H1 (cell line): ENCODE measurements around the gene RAMP1. TPM values are rescaled to one million over a fixed set of nuclear protein-coding genes. Genes with fewer than 3 reads are reported as not detected.

Experiments used
- CTCF ChIA-PET: fragments of 300-600 bp; sonication (Branson Sonifier 250); formaldehyde crosslinking; loops from one replicate; lab custom pipeline; 2021; ENCODE audit not compliant: partially characterized antibody; lab: Charles Lee
- POLR2A ChIA-PET: fragments of 300-600 bp; sonication (Branson Sonifier 250); formaldehyde crosslinking; loops from one replicate; lab custom pipeline; 2021; ENCODE audit warnings: inconsistent platforms; ENCODE audit not compliant: partially characterized antibody; lab: Charles Lee
- DNase-seq, 2 experiments: peaks; one replicate each; pipeline versions ENCODE4 v3.0.0 to v3.0.0-alpha.2; 2010 to 2022; ENCODE audit warnings: low spot score in 2 of 2, low read depth in 1 of 2, mixed read lengths in 1 of 2
- FAIRE-seq: peaks from 2 replicates; lab custom pipeline; 2011; peaks lifted over from hg19 to GRCh38; lab: Jason Lieb, UNC
- H2AFZ ChIP-seq: 2 replicates; pipeline ENCODE4 v1.8.1; 2012; ENCODE audit warnings: low read length, inconsistent platforms
- H2AK5ac ChIP-seq: 2 replicates; pipeline ENCODE4 v1.6.1; 2013; ENCODE audit warnings: low read depth, low read length
- H2BK120ac ChIP-seq: replicated peaks from 2 replicates; pipeline ENCODE3; 2013; ENCODE audit warnings: low read depth, low read length, inconsistent platforms
- H2BK12ac ChIP-seq: 2 replicates; pipeline ENCODE4 v1.6.1; 2013; ENCODE audit warnings: low read depth, low read length
- H2BK15ac ChIP-seq: 2 replicates; pipeline ENCODE4 v1.6.1; 2013; ENCODE audit warnings: low read length
- H2BK20ac ChIP-seq: 2 replicates; pipeline ENCODE4 v1.6.1; 2013; ENCODE audit warnings: low read length
- H2BK5ac ChIP-seq: 2 replicates; pipeline ENCODE4 v1.6.1; 2013; ENCODE audit warnings: low read depth, low read length
- H3K14ac ChIP-seq: 2 replicates; pipeline ENCODE4 v1.6.1; 2013; ENCODE audit warnings: inconsistent platforms; ENCODE audit not compliant: insufficient read length
- H3K18ac ChIP-seq: 2 replicates; pipeline ENCODE4 v1.6.1; 2013; ENCODE audit warnings: low read length; ENCODE audit errors: extremely low read depth
- H3K23ac ChIP-seq: 2 replicates; pipeline ENCODE4 v1.6.1; 2013; ENCODE audit warnings: inconsistent platforms; ENCODE audit not compliant: insufficient read length
- H3K23me2 ChIP-seq: 2 replicates; pipeline ENCODE4 v1.6.1; 2013; ENCODE audit warnings: low read depth, low read length
- H3K27ac ChIP-seq: 2 replicates; pipeline ENCODE4 v1.6.1; 2011; ENCODE audit warnings: low read depth, low read length, inconsistent platforms
- H3K27me3 ChIP-seq, 4 experiments: replicated peaks in 1 of 4; 1 replicate in 1 of 4; 2 replicates in 3 of 4; pipeline versions ENCODE4 v1.6.1 to v1.8.1; 2011 to 2013; ENCODE audit warnings: low read length in 3 of 4, mild to moderate bottlenecking in 3 of 4, inconsistent platforms in 2 of 4, mixed read lengths in 2 of 4, moderate library complexity in 1 of 4; ENCODE audit not compliant: control insufficient read depth in 3 of 4, insufficient read depth in 3 of 4; ENCODE audit errors: extremely low read depth in 1 of 4
- H3K36me3 ChIP-seq, 4 experiments: 2 replicates each; pipeline versions ENCODE4 v1.6.1 to v1.8.1; 2011 to 2013; ENCODE audit warnings: mild to moderate bottlenecking in 4 of 4, low read length in 3 of 4, moderate library complexity in 2 of 4, control low read depth in 1 of 4, inconsistent platforms in 1 of 4; ENCODE audit not compliant: insufficient read depth in 4 of 4, control insufficient read depth in 2 of 4
- H3K4ac ChIP-seq: replicated peaks from 2 replicates; pipeline ENCODE3; 2013; ENCODE audit warnings: low read length, low read depth, mixed read lengths, inconsistent platforms; ENCODE audit not compliant: insufficient read length
- H3K4me1 ChIP-seq, 4 experiments: replicated peaks in 1 of 4; 1 replicate in 1 of 4; 2 replicates in 3 of 4; pipeline versions ENCODE4 v1.6.1 to v1.8.1; 2011 to 2013; ENCODE audit warnings: low read length in 3 of 4, inconsistent platforms in 2 of 4, mixed read lengths in 1 of 4; ENCODE audit not compliant: insufficient read depth in 4 of 4, control insufficient read depth in 3 of 4
- H3K4me2 ChIP-seq, 2 experiments: 2 replicates each; pipeline versions ENCODE4 v1.6.1 to v1.8.1; 2011 to 2013; ENCODE audit warnings: low read depth in 2 of 2, low read length in 2 of 2, control low read depth in 1 of 2, inconsistent platforms in 1 of 2, mild to moderate bottlenecking in 1 of 2; ENCODE audit not compliant: insufficient read depth in 1 of 2
- H3K4me3 ChIP-seq, 4 experiments: fragments of 200-600, 300-600 bp in 1 of 4; sonication (generic), shearing (Covaris generic), sonication (Bioruptor Twin) in 1 of 4; 2 replicates each; pipeline versions ENCODE4 v1.5.1 to v1.8.1; 2011 to 2016; ENCODE audit warnings: low read length in 4 of 4, low read depth in 3 of 4, control low read depth in 2 of 4, inconsistent platforms in 2 of 4, mild to moderate bottlenecking in 2 of 4, mixed read lengths in 1 of 4, moderate library complexity in 1 of 4; ENCODE audit not compliant: insufficient read depth in 2 of 4; ENCODE audit errors: extremely low read depth in 1 of 4
- H3K56ac ChIP-seq: replicated peaks from 2 replicates; pipeline ENCODE3; 2013; ENCODE audit warnings: low read depth, mild to moderate bottlenecking, mixed read lengths, low read length, inconsistent platforms; ENCODE audit not compliant: insufficient read length
- H3K79me1 ChIP-seq: 2 replicates; pipeline ENCODE4 v1.6.1; 2013; ENCODE audit warnings: low read depth, low read length, control low read depth
- H3K79me2 ChIP-seq, 2 experiments: 2 replicates each; pipeline versions ENCODE4 v1.6.1 to v1.8.1; 2012 to 2013; ENCODE audit warnings: low read length in 2 of 2, mild to moderate bottlenecking in 2 of 2, inconsistent platforms in 1 of 2; ENCODE audit not compliant: insufficient read depth in 2 of 2, control insufficient read depth in 1 of 2
- H3K9ac ChIP-seq, 4 experiments: replicated peaks in 1 of 4; 1 replicate in 1 of 4; 2 replicates in 3 of 4; pipeline versions ENCODE4 v1.6.1 to v1.8.1; 2011 to 2013; ENCODE audit warnings: low read depth in 3 of 4, low read length in 3 of 4, control low read depth in 2 of 4, mild to moderate bottlenecking in 2 of 4, moderate library complexity in 2 of 4, inconsistent platforms in 1 of 4; ENCODE audit errors: extremely low read depth in 1 of 4
- H3K9me3 ChIP-seq, 2 experiments: 2 replicates each; pipeline versions ENCODE4 v1.6.1 to v1.8.1; 2012 to 2013; ENCODE audit warnings: mild to moderate bottlenecking in 2 of 2, moderate library complexity in 2 of 2, control low read depth in 1 of 2, inconsistent platforms in 1 of 2, low read depth in 1 of 2, low read length in 1 of 2, mixed read lengths in 1 of 2; ENCODE audit not compliant: insufficient read depth in 2 of 2
- H4K20me1 ChIP-seq, 2 experiments: replicated peaks in 1 of 2; 2 replicates each; pipeline versions ENCODE3 to v1.8.1; 2011 to 2013; ENCODE audit warnings: inconsistent platforms in 2 of 2, low read length in 2 of 2, mild to moderate bottlenecking in 1 of 2; ENCODE audit not compliant: insufficient read depth in 2 of 2, control insufficient read depth in 1 of 2
- H4K5ac ChIP-seq: 2 replicates; pipeline ENCODE4 v1.6.1; 2013; ENCODE audit warnings: low read length, low read depth, mixed read lengths, inconsistent platforms; ENCODE audit not compliant: insufficient read length
- H4K8ac ChIP-seq: 2 replicates; pipeline ENCODE4 v1.8.0; 2013; ENCODE audit warnings: mild to moderate bottlenecking, moderate library complexity, low read length, inconsistent platforms; ENCODE audit not compliant: insufficient read depth; ENCODE audit errors: extremely low read depth
- H4K91ac ChIP-seq: replicated peaks from 2 replicates; pipeline ENCODE3; 2013; ENCODE audit warnings: low read length, mixed read lengths, inconsistent platforms; ENCODE audit not compliant: insufficient read length
- CHD1 ChIP-seq: IDR thresholded peaks from 2 replicates; pipeline ENCODE4 v1.6.1; 2012; ENCODE audit warnings: low read depth, low read length, improper control_type of control experiment
- GTF2F1 ChIP-seq: IDR thresholded peaks from 2 replicates; pipeline ENCODE4 v1.6.1; 2012; ENCODE audit warnings: low read depth, low read length, improper control_type of control experiment, borderline replicate concordance
- KDM1A ChIP-seq: fragments of 200-600, 300-600 bp; sonication (generic); IDR thresholded peaks from 2 replicates; pipeline ENCODE4 v1.7.1; 2016; ENCODE audit warnings: mild to moderate bottlenecking, low read length, borderline replicate concordance
- PHF8 ChIP-seq: fragments of 200-600 bp; sonication (generic); conservative IDR thresholded peaks from 2 replicates; pipeline ENCODE4 v1.7.1; 2012; ENCODE audit warnings: low read depth, mild to moderate bottlenecking, inconsistent platforms, low read length, moderate library complexity
- POU5F1 ChIP-seq: IDR thresholded peaks from 2 replicates; pipeline ENCODE4 v1.6.1; 2011; ENCODE audit warnings: low read depth, mild to moderate bottlenecking, low read length, moderate library complexity
- SP2 ChIP-seq: IDR thresholded peaks from 2 replicates; pipeline ENCODE4 v1.6.1; 2012; ENCODE audit warnings: mild to moderate bottlenecking, low read length, inconsistent platforms
- TCF12 ChIP-seq: IDR thresholded peaks from 2 replicates; pipeline ENCODE4 v1.6.1; 2011; ENCODE audit warnings: low read depth, mild to moderate bottlenecking, low read length
- YY1 ChIP-seq: IDR thresholded peaks from 2 replicates; pipeline ENCODE4 v1.6.1; 2011; ENCODE audit warnings: low read depth, mild to moderate bottlenecking, low read length
- ZNF274 ChIP-seq: IDR thresholded peaks from 2 replicates; pipeline ENCODE4 v1.7.0; 2012; ENCODE audit warnings: low read length, borderline replicate concordance; ENCODE audit errors: extremely low read depth
- WGBS, 2 experiments: shearing (Covaris generic) in 1 of 2; methylation state at CpG; one replicate each; pipeline versions ENCODE4 v1.1.6 to v1.1.7; 2013 to 2015; ENCODE audit warnings: low lambda C conversion rate in 2 of 2, mixed read lengths in 2 of 2, inconsistent platforms in 1 of 2, low coverage in 1 of 2, missing lambda C conversion rate in 1 of 2; ENCODE audit not compliant: insufficient replicate concordance in 2 of 2, insufficient coverage in 1 of 2, insufficient read length in 1 of 2; ENCODE audit errors: extremely low coverage in 1 of 2, missing lambda C conversion rate in 1 of 2; 5-methylcytosine and 5-hydroxymethylcytosine counted together
- polyA plus RNA-seq, 7 experiments: library from polyadenylated mRNA; depleted of rRNA in 3 of 7; stranded (reverse) in 5 of 7; unstranded in 2 of 7; fragments of >200 nt in 5 of 7; fragments of 200-250 nt in 2 of 7; gene quantifications; 1 replicate in 5 of 7; 2 replicates in 1 of 7; 4 replicates in 1 of 7; pipeline versions ENCODE4 v1.2.1 to v1.2.3, GENCODE V29; 2011 to 2013; ENCODE audit warnings: missing spikeins in 2 of 7, mixed read lengths in 2 of 7
- total RNA-seq: library from RNA; stranded (reverse); fragmentation: NEBNext Ultra II Directional; extraction: Animal tissue kit (Norgen Biotek cat#: 25700); gene quantifications from 2 replicates; pipeline ENCODE4 v1.2.1, GENCODE V29; 2021
- TF ChIP-seq, protein P1 (sequence below): IDR thresholded peaks from 2 replicates; pipeline ENCODE4 v1.6.1; 2012; ENCODE audit warnings: inconsistent platforms
- TF ChIP-seq, protein P2 (sequence below): IDR thresholded peaks from 2 replicates; pipeline ENCODE4 v1.6.1; 2012; ENCODE audit warnings: inconsistent platforms
- TF ChIP-seq, protein P3 (sequence below): IDR thresholded peaks from 2 replicates; pipeline ENCODE4 v1.6.1; 2012; ENCODE audit warnings: low read length, inconsistent platforms

Gene RAMP1
- total and polyA plus RNA-seq, 2 of the 8 experiments (the other 6 are each of a cell fraction or from before 2014, with no cell fraction given), result 0.65 to 4.3 TPM

DNA sequence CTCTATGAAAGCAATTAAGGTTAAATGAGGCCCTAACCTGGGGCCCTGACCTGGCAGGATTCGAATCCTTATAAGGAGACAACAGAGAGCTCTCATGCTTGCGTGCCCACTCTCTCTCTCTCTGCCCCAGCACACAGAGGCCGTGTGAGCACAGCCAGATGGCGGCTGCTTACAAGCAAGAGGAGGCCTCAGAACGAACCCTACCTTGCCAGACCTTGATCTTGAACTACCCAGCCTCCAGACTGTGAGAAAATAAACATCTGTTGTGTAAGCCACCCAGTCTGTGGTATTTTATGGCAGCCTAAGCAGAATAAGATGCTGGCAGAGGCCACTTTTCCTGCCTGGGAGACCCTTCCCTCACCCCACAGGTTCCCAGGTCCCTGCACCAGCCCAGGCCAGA lies 102.2 kb downstream of the RAMP1 start:
- Histone ChIP-seq H3K23me2 (peaks cover 4% of the 10 kb centered on the region; the same call in 1 of the 2 replicates), H2BK20ac (no peak overlapping the region), H3K4me1 (no peaks in the 10 kb centered on the region), H3K27me3 (peaks cover 0 to 4% (median 1%) of the 10 kb centered on the region in 4 experiments; a peak in 4 of 7 replicates), H4K20me1 (no peaks in the 10 kb centered on the region), H3K79me1 (no peaks in the 10 kb centered on the region), H4K8ac (no peak overlapping the region), H3K56ac (no peak overlapping the region), H3K9ac (no peak overlapping the region), H3K27ac (no peak overlapping the region), H2BK120ac (no peak overlapping the region), H2AFZ (no peak overlapping the region), H3K79me2 (no peaks in the 10 kb centered on the region; a peak in 1 of 4 replicates), H3K9me3 (no peaks in the 10 kb centered on the region), H3K4me2 (no peak overlapping the region; a peak in 1 of 4 replicates), H4K91ac (no peak overlapping the region), H3K23ac (no peak overlapping the region), H3K14ac (no peak overlapping the region), H3K36me3 (no peaks in the 10 kb centered on the region), H3K18ac (no peak overlapping the region), H2AK5ac (no peak overlapping the region), H2BK5ac (no peak overlapping the region), H3K4me3 (peak overlapping the region in 1 of 4 experiments; percentile 39; a peak in 1 of 8 replicates), H3K4ac (no peak overlapping the region), H2BK15ac (no peak overlapping the region), H2BK12ac (no peak overlapping the region), H4K5ac (no peak overlapping the region)
- FAIRE-seq (no peak), DNase-seq (no peak)
- CTCF ChIA-PET, result interaction anchor here (1.7 kb wide), 1 partner anchor 38 kb away, joined by 7 read pairs; no protein-coding TSS in a partner anchor
- 85% methylated on average over 5 of the region's 5 CpGs; no CpG with 5 or more reads in 1 of the 2 experiments for WGBS, 2 experiments
- POLR2A ChIA-PET, result interaction anchor here (1.4 to 1.6 kb wide), 2 partner anchors 24 to 39 kb away, joined by 3 read pairs; no protein-coding TSS in a partner anchor
- TF ChIP-seq TCF12, result no peak
- TF ChIP-seq, protein P1, sequence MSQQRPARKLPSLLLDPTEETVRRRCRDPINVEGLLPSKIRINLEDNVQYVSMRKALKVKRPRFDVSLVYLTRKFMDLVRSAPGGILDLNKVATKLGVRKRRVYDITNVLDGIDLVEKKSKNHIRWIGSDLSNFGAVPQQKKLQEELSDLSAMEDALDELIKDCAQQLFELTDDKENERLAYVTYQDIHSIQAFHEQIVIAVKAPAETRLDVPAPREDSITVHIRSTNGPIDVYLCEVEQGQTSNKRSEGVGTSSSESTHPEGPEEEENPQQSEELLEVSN, result no peak
- TF ChIP-seq YY1, result no peak
- TF ChIP-seq CHD1, result no peak
- TF ChIP-seq, protein P2, sequence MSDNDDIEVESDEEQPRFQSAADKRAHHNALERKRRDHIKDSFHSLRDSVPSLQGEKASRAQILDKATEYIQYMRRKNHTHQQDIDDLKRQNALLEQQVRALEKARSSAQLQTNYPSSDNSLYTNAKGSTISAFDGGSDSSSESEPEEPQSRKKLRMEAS, result no peak
- no peak for TF ChIP-seq PHF8
- TF ChIP-seq, protein P3, sequence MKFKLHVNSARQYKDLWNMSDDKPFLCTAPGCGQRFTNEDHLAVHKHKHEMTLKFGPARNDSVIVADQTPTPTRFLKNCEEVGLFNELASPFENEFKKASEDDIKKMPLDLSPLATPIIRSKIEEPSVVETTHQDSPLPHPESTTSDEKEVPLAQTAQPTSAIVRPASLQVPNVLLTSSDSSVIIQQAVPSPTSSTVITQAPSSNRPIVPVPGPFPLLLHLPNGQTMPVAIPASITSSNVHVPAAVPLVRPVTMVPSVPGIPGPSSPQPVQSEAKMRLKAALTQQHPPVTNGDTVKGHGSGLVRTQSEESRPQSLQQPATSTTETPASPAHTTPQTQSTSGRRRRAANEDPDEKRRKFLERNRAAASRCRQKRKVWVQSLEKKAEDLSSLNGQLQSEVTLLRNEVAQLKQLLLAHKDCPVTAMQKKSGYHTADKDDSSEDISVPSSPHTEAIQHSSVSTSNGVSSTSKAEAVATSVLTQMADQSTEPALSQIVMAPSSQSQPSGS, result no peak
- no peak for TF ChIP-seq POU5F1
- TF ChIP-seq SP2, result no peak
- no peak for TF ChIP-seq ZNF274
- no peak for TF ChIP-seq GTF2F1
- TF ChIP-seq KDM1A, result no peak
